Left lung (tissue), 10 donors: ENCODE measurements around the gene COMMD10. TPM values are rescaled to one million over a fixed set of nuclear protein-coding genes. Genes with fewer than 3 reads are reported as not detected.
A peak's percentile ranks its signal among the peaks of the same experiment; 100 is the strongest.

Experiments used
- ATAC-seq: fragments of 200-7000 bp; cut with Tn5 transposase; one replicate; pipeline ENCODE4 v1.9.1; 2020; ENCODE audit warnings: moderate library complexity
- DNase-seq, 4 donors: peaks; one replicate each; pipeline ENCODE4 v3.0.0-alpha.2; 2013 to 2020
- H3K27ac ChIP-seq, 2 donors: fragments of 200-600 bp; sonication (generic) in 1 of 2; one replicate each; pipeline versions ENCODE4 v1.5.0 to v1.8.0; 2020 to 2021
- H3K27me3 ChIP-seq, 2 donors: fragments of 200-600 bp; sonication (generic) in 1 of 2; one replicate each; pipeline versions ENCODE4 v1.5.0 to v1.8.0; 2020 to 2021
- H3K36me3 ChIP-seq, 2 donors: fragments of 200-600 bp; sonication (generic) in 1 of 2; one replicate each; pipeline versions ENCODE4 v1.5.0 to v1.8.0; 2020 to 2021
- H3K4me1 ChIP-seq, 2 donors: fragments of 200-600 bp; one replicate each; pipeline ENCODE4 v1.8.0; 2021
- H3K4me3 ChIP-seq, 2 donors: fragments of 200-600 bp; sonication (generic) in 1 of 2; one replicate each; pipeline versions ENCODE4 v1.5.0 to v1.8.0; 2020 to 2021; ENCODE audit warnings: mild to moderate bottlenecking in 1 of 2
- H3K9me3 ChIP-seq, 2 donors: fragments of 200-600 bp; sonication (generic) in 1 of 2; one replicate each; pipeline versions ENCODE4 v1.5.0 to v1.8.0; 2020 to 2021
- CTCF ChIP-seq, 2 donors: fragments of 200-600 bp; sonication (generic) in 1 of 2; IDR thresholded peaks; one replicate each; pipeline versions ENCODE4 v1.5.0 to v1.8.0; 2021; ENCODE audit warnings: antibody characterized with exemption in 2 of 2
- intact Hi-C, 2 donors: fragments of 100-400 bp; cut with DNase I; formaldehyde crosslinking; loops; one replicate each; pipeline versions ENCODE4 v1.11.2 to v1.14.2; 2022
- polyA plus RNA-seq, 6 donors: library from polyadenylated mRNA; unstranded; fragments of 120-200 nt; gene quantifications; one replicate each; pipeline ENCODE4 v1.2.1, GENCODE V29; 2013; ENCODE audit not compliant: insufficient read length in 6 of 6
- total RNA-seq, 2 donors: library from RNA; stranded (reverse); fragmentation: NEBNext Ultra II Directional; extraction: Animal tissue kit (Norgen Biotek cat#: 25700); gene quantifications; one replicate each; pipeline ENCODE4 v1.2.1, GENCODE V29; 2021
- donor health status: DM: no; HTN: yes; CAD: no.
- donor health status: DM: no; HTN: no; CAD: no.

The COMMD10 gene
- total and polyA plus RNA-seq, 8 donors, result 30.8 to 53.5 (median 44.0) TPM

GRCh38 chr5:116318091-116318854, 233.4 kb downstream of the COMMD10 start:
- Histone ChIP-seq H3K9me3 (peaks cover 0 to 9% of the 10 kb centered on the region in 2 donors), H3K36me3 (peaks cover 0 to 49% of the 10 kb centered on the region in 2 donors), H3K27me3 (no peaks in the 10 kb centered on the region), H3K4me1 (peaks cover 0 to 2% of the 10 kb centered on the region in 2 donors), H3K27ac (no peak overlapping the region), H3K4me3 (no peak overlapping the region)
- intact Hi-C loops, result no loop called here
- DNase-seq, result no peak
- TF ChIP-seq CTCF (IDR thresholded peaks at IDR 0.05), result no peak
- no peak for ATAC-seq

DNA sequence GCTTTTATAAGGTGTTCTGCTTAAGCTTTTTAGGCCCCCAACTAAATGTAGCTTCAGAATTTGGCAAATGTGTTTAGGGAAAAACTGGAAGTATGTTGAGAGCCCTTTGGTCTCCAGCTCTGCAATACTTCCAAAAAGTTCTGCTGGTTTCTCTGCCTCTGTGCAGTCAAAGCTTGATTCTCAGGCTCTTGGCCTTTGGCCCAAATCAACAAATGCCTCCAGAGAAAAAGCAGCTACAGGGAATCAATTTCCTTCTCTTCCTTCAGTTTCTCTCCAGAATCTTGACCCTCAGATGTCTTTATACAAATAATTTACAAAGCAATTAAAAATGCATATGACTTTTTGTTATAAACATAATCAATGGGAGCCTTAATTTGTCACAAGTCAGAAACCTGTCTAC, 235.7 kb downstream of the COMMD10 start:
- Histone ChIP-seq H3K36me3 (peaks cover 0 to 52% of the 10 kb centered on the region in 2 donors), H3K9me3 (peaks cover 0 to 10% of the 10 kb centered on the region in 2 donors), H3K27ac (no peak overlapping the region), H3K4me3 (no peak overlapping the region), H3K27me3 (no peaks in the 10 kb centered on the region), H3K4me1 (no peaks in the 10 kb centered on the region)
- TF ChIP-seq CTCF (IDR thresholded peaks at IDR 0.05), result no peak
- ATAC-seq (no peak), DNase-seq (peak in 1 of 4 donors; percentile 7)
- intact Hi-C loops, result no loop called here

DNA sequence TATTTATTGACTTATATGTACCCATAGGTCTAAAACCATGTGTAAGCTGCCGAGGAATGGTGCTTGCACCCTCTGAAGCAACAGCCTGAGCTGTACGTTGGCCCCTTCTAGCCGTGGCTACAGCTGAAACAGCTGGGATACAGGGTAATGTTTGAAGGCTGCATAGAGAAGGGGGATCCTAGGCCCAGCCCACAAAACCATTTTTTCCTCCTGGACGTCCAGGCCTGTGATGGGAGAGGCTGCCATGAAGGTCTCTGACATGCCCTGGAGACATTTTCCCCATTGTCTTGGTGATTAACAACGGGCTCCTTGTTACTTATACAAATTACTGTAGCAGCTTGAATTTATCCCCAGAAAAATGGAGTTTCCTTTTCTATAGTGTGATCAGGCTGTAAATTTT, 244.7 kb downstream of the COMMD10 start:
- TF ChIP-seq CTCF (IDR thresholded peaks at IDR 0.05), result no peak
- Histone ChIP-seq H3K9me3 (peaks cover 0 to 50% of the 10 kb centered on the region in 2 donors), H3K27me3 (no peaks in the 10 kb centered on the region), H3K36me3 (peaks cover 0 to 25% of the 10 kb centered on the region in 2 donors), H3K4me1 (no peaks in the 10 kb centered on the region), H3K4me3 (no peak overlapping the region), H3K27ac (no peak overlapping the region)
- no peak for ATAC-seq
- DNase-seq, result no peak
- intact Hi-C loops, result no loop called here

DNA sequence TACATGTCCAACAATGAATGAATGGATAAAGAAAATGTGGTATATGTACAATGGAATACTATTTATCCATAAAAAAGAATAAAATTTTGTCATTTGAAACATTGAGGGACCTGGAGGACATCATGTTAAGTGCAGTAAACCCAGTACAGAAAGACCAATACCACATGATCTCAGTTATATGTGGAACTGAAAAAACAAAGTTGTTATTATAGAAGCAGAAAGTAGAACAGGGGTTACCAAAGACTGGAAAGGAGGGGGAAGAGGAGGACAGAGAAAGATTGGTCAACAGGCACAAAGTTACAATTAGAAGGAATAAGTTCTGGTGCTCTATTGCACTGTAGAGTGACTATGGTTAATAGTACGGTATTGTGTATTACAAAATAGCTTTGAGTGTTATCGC, 256.0 kb downstream of the COMMD10 start:
- Histone ChIP-seq H3K27ac (no peak overlapping the region), H3K27me3 (no peaks in the 10 kb centered on the region), H3K36me3 (no peaks in the 10 kb centered on the region), H3K4me3 (no peak overlapping the region), H3K4me1 (no peaks in the 10 kb centered on the region), H3K9me3 (peaks cover 0 to 33% of the 10 kb centered on the region in 2 donors)
- no peak for DNase-seq
- TF ChIP-seq CTCF (IDR thresholded peaks at IDR 0.05), result no peak
- intact Hi-C loops, result no loop called here
- no peak for ATAC-seq

Other genes starting within 250 kb of the COMMD10 start
- 10 to 100 TPM; 31.5 to 39.8 TPM for gene ATG12, start 243.5 kb upstream of the COMMD10 start, total RNA-seq
- gene ATG12, start 243.5 kb upstream of the COMMD10 start, polyA plus RNA-seq, result 10 to 100 TPM; 70.6 to 93.9 (median 78.5) TPM
- 10 to 100 TPM; 77.1 to 89.2 TPM for gene AP3S1, start 243.1 kb upstream of the COMMD10 start, total RNA-seq
- 100 to 1,000 TPM; 121 to 149 (median 139) TPM for gene AP3S1, start 243.1 kb upstream of the COMMD10 start, polyA plus RNA-seq
- under 1 TPM; 0.06 to 0.45 TPM for gene LVRN, start 122.5 kb upstream of the COMMD10 start, total RNA-seq
- 1 to 10 TPM in 5 of 6 donors, under 1 TPM in 1; 0.88 to 1.9 (median 1.5) TPM for gene LVRN, start 122.5 kb upstream of the COMMD10 start, polyA plus RNA-seq
- gene ARL14EPL, start 52.6 kb upstream of the COMMD10 start, total RNA-seq, result not detected
- not detected for gene ARL14EPL, start 52.6 kb upstream of the COMMD10 start, polyA plus RNA-seq